Parathyroid adenoma (tissue), 2 donors: ENCODE measurements around the gene TBX4.

Experiments used
- H2AFZ ChIP-seq: fragments of 300-600 bp; sonication (generic); one replicate; pipeline ENCODE4 v1.7.0; 2017; ENCODE audit warnings: antibody characterized with exemption, mild to moderate bottlenecking
- H3K27ac ChIP-seq: fragments of 300-600 bp; sonication (generic); one replicate; pipeline ENCODE4 v1.7.0; 2017
- H3K27me3 ChIP-seq: fragments of 300-600 bp; sonication (generic); one replicate; pipeline ENCODE4 v1.7.0; 2017; ENCODE audit warnings: low read length; ENCODE audit not compliant: control insufficient read depth, insufficient read depth
- H3K36me3 ChIP-seq: fragments of 300-600 bp; sonication (generic); one replicate; pipeline ENCODE4 v1.7.0; 2017; ENCODE audit warnings: low read length; ENCODE audit not compliant: control insufficient read depth, insufficient read depth
- H3K4me1 ChIP-seq: fragments of 300-600 bp; sonication (generic); one replicate; pipeline ENCODE4 v1.7.0; 2017; ENCODE audit warnings: control low read depth
- H3K4me2 ChIP-seq: fragments of 300-600 bp; sonication (generic); one replicate; pipeline ENCODE4 v1.7.0; 2017; ENCODE audit warnings: low read length
- H3K4me3 ChIP-seq: fragments of 300-600 bp; sonication (generic); one replicate; pipeline ENCODE4 v1.7.0; 2017; ENCODE audit warnings: low read depth, low read length
- H3K79me2 ChIP-seq: fragments of 300-600 bp; sonication (generic); one replicate; pipeline ENCODE4 v1.7.0; 2017; ENCODE audit warnings: control low read depth
- H3K9ac ChIP-seq: fragments of 300-600 bp; sonication (generic); one replicate; pipeline ENCODE4 v1.7.0; 2017; ENCODE audit warnings: mild to moderate bottlenecking
- H3K9me3 ChIP-seq: fragments of 300-600 bp; sonication (generic); one replicate; pipeline ENCODE4 v1.7.0; 2017; ENCODE audit warnings: low read length; ENCODE audit not compliant: control insufficient read depth
- CTCF ChIP-seq: fragments of 300-600 bp; sonication (generic); IDR thresholded peaks from one replicate; pipeline ENCODE4 v1.7.0; 2017; ENCODE audit warnings: antibody characterized with exemption, mild to moderate bottlenecking
- donor health status: primary hyperparathyroidism.

Gene TBX4

GRCh38 chr17:61408151-61409041 is 43.8 kb upstream of the TBX4 start:
- H3K4me3 ChIP-seq, result peak overlapping the region; percentile 38
- H3K27me3 ChIP-seq, result peaks cover 10% of the 10 kb centered on the region
- no peaks in the 10 kb centered on the region for H3K36me3 ChIP-seq
- no peak overlapping the region for H3K27ac ChIP-seq
- H3K9me3 ChIP-seq, result no peaks in the 10 kb centered on the region
- peaks cover 7% of the 10 kb centered on the region for H3K4me1 ChIP-seq
- H3K79me2 ChIP-seq, result no peaks in the 10 kb centered on the region
- H3K4me2 ChIP-seq, result no peak overlapping the region
- H2AFZ ChIP-seq, result no peak overlapping the region
- no peak overlapping the region for H3K9ac ChIP-seq
- TF ChIP-seq CTCF, result no peak

DNA sequence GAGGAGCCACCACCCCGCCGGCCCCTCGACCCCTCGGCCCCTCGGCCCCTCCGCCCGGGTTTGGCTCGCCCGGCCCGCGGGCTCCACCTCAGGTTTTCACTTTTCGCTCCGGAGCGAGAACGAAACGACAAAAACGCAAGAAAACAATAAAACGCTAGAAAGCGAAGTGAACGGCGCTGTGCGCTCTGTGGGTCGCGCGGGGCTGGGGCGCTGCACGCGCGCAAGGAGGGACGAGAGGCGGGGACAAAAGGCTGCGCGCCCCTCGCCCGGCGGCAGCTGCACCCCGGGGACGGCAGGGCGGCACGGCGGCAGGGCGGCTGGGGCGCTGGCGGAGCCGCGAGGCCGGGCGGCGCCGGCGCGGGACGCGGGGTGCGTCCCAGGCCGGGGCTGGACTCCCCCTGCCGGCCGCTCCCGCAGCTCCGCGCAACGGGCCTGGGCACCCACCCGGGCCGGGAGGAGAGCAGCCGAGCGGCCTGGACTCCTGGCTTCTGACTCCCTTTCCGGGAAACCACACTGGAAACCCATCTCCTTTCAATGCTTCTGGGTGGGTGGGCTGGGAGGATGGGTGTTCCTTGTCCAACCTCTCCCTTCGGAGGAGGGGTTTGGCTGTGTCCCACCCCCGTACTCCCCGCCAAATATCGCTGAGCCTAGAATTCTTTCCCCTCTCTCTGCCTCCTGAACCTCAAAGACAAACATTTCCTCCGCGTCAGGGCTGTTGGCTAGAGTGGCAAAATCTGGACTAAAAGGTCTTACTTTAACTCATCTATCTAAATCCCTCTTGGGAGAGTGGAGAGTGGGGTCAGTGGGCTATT is 42.7 kb upstream of the TBX4 start:
- no peak overlapping the region for H3K9ac ChIP-seq
- peak overlapping the region; percentile 72 for H3K4me2 ChIP-seq
- H3K36me3 ChIP-seq, result no peaks in the 10 kb centered on the region
- H3K4me3 ChIP-seq, result peak overlapping the region; percentile 38
- H3K27ac ChIP-seq, result no peak overlapping the region
- H3K4me1 ChIP-seq, result peaks cover 7% of the 10 kb centered on the region
- H2AFZ ChIP-seq, result peak overlapping the region; percentile 56
- H3K27me3 ChIP-seq, result peaks cover 5% of the 10 kb centered on the region
- no peaks in the 10 kb centered on the region for H3K79me2 ChIP-seq
- H3K9me3 ChIP-seq, result no peaks in the 10 kb centered on the region
- TF ChIP-seq CTCF, result no peak

DNA sequence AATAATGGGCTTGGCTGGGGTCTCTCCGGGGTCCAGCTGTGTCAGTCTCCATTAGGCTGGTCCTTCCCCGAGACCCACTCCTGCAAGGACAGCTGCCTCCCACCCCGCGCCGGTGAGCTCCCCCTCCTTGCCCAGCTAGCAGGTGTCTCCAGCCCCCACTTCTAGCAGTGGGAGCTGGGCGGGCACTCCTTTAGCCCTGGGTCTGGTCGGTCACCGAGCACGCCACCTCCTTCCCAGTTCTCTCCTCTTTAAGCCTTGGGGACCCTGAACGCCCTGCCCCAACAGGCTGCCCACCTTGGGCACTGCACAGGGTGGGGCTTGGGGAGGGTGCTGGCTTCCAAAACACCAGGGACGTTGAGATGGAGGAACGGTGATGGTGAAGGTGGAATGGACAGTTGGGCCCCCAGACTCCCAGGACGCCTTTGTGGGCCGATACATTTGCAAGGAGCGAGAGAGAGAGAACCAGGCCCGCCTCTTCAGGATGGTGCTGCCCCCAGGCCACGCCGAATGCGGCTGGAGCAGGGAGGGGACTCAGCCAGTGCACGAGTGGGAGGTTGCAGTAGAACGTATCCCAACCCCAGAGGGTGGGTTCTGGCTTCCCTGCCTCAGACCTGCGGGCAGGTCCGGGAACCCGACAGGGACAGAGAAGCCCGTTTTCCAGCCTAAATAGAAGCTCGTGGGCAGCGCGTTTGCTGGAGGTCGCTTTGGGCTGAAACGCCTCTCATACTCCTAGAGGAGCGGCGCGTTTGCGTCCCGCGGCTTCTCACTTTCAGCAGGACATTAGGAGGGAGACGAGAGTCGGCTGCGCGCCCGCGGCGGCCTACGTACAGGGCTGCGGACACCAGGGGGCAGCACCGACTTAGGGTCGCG is 41.8 kb upstream of the TBX4 start:
- Histone ChIP-seq H3K36me3 (no peaks in the 10 kb centered on the region), H3K27me3 (peaks cover 3% of the 10 kb centered on the region), H3K4me2 (peak overlapping the region; percentile 1), H3K9me3 (no peaks in the 10 kb centered on the region), H3K4me1 (peaks cover 4% of the 10 kb centered on the region), H3K4me3 (no peak overlapping the region), H2AFZ (peak overlapping the region; percentile 53), H3K9ac (no peak overlapping the region), H3K79me2 (no peaks in the 10 kb centered on the region), H3K27ac (peak overlapping the region; percentile 70)
- peak; percentile 33 for TF ChIP-seq CTCF

GRCh38 chr17:61411011-61411260 is 41.3 kb upstream of the TBX4 start:
- H3K9ac ChIP-seq, result no peak overlapping the region

More at GRCh38 chr17:61411011-61411260, 41.3 kb upstream of the TBX4 start:
- H3K27me3 ChIP-seq, result peaks cover 3% of the 10 kb centered on the region
- H2AFZ ChIP-seq, result peak overlapping the region; percentile 96
- TF ChIP-seq CTCF, result no peak
- H3K4me1 ChIP-seq, result peaks cover 4% of the 10 kb centered on the region
- no peak overlapping the region for H3K4me3 ChIP-seq
- H3K9me3 ChIP-seq, result no peaks in the 10 kb centered on the region
- peak overlapping the region; percentile 79 for H3K4me2 ChIP-seq
- H3K27ac ChIP-seq, result peak overlapping the region; percentile 70
- no peaks in the 10 kb centered on the region for H3K36me3 ChIP-seq
- H3K79me2 ChIP-seq, result no peaks in the 10 kb centered on the region
